NCI-H2196 treated with DMSO at 0.1 percent for 48 hours (cell line): Measurements from ENCODE around the gene PTPRG.

Experiments
- DNase-seq: peaks from one replicate; lab custom pipeline; 2025; ENCODE audit not compliant: unreplicated experiment; lab: John Stamatoyannopoulos, UW

PTPRG gene

DNA sequence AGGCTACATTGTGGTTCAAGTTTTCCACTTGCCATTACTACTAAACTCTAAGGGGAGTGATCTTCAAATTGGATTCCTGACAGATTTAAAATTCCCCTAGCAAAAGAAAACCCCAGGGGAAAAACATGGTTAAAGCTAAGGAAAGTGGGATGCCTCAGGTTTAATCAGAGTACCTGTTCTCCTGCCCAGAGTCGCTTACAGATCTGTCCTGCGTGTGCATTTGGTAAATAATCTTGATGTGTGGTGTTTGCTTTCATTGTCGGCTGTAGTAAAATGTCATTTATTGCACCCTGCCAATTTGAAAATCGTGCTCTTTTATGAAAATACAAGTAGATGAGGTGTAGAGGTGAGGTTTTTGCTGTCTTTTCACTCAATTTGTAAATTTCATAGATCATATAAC, 323.4 kb downstream of the PTPRG start:
- no peak for DNase-seq

DNA sequence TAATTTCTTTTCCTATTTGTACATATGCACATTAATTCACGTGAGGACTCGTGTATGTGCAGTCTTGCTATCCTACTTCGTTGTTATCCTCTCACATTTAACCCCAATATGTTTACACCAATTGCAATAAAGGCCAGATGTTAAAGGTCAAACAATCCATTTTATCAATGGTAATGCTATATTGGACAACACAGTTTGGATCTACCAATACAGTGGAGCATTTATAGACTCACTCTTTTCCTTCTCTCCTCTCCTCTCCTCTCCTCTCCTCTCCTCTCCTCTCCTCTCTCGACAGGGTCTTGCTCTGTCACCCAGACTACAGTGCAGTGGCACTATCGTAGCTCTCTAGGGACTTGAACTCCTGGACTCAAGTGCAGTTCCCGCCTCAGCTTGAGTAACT, 324.0 kb downstream of the PTPRG start:
- no peak for DNase-seq

DNA sequence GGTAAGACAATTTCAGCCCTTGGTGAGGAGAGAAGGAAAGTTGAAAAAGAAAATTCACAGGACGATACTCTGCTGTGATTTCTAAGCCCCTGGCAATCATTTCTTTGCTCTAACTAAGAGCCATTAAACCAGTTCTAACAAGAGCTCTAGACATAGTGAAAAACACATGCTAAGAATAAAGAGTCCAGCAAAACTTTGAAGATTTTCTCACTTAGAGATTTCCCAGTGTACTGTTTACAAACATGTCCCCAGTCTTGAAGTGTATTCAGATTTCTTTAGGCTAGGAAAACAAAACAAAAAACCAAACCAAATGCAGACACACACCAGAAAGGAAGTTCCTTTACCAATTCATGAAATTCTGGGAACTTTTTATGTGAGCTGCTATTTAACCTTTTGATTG, 325.8 kb downstream of the PTPRG start:
- no peak for DNase-seq

DNA sequence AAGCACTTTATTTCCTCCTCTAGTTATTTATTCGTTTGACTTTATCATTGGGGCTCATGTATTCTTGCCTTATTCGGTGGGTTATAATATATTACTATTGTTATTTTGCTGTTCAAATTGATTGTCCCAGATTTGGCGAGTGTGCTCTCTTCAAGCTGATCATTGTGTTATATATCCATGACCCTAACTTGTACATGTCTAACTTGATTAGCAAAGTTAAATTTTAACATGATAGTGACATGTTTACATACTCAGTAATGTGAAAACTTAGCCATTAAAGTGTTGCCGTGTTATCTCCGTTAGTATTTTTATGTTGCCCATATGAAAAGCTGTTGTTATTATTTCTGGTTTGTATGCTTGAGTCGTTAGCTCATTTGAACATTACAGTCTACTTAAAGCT, 327.9 kb downstream of the PTPRG start:
- no peak for DNase-seq

DNA sequence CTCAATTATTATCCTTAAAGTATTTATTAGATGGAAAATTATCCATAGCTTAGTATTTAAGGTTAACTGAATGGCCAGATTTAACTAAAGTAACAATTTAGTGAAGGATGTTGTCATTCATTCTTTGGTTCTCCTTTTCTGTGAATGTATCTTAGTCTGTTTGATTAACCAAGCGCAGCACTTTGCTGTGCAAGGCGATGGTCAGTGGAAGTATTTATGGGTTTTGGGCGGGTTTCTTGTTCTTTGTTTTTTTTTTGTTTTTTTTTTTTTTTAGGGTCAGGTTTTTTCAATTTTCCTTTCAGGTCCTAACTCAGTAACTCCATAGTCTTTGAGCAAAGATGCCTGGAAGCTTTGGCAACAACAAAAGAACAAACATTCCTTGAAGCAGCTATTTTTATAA, 328.8 kb downstream of the PTPRG start:
- no peak for DNase-seq

DNA sequence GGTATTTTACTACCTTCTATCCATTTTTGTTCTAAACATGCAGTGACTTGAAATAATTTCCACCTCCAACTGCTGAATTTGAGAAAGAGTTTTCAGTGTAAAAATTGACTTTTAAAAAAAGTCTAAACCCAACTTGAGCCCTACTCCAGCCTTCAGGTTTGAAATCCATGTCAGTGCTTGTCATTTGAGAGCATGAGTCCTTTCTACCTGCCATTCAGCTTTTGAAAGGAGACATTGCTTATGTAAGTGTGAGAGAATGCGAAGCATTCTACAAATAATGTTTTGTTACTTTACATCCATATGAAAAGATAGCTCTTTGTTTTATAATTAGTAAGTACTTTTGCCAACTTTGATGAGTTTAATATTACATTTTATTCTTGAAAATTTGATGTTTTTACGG, 329.2 kb downstream of the PTPRG start:
- DNase-seq = no peak

DNA sequence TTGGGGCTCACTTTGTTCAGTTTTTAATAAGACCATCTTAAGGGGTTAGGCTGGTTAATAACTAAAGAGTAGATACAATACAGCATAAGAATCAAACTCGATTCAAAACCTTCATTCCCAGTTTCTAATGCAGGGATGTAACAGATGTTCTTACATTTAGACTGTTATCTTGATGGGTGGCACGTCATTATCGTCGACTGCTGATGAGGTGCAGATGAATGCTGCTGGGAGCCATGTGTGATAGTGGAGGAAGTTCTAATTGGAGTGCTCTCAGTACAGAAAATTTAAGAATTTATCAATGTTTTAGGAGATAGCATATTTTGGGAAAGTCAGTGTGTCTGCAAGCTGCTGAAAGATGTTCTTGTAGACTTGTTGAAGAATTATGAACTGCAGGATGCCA, 331.5 kb downstream of the PTPRG start:
- DNase-seq = no peak

DNA sequence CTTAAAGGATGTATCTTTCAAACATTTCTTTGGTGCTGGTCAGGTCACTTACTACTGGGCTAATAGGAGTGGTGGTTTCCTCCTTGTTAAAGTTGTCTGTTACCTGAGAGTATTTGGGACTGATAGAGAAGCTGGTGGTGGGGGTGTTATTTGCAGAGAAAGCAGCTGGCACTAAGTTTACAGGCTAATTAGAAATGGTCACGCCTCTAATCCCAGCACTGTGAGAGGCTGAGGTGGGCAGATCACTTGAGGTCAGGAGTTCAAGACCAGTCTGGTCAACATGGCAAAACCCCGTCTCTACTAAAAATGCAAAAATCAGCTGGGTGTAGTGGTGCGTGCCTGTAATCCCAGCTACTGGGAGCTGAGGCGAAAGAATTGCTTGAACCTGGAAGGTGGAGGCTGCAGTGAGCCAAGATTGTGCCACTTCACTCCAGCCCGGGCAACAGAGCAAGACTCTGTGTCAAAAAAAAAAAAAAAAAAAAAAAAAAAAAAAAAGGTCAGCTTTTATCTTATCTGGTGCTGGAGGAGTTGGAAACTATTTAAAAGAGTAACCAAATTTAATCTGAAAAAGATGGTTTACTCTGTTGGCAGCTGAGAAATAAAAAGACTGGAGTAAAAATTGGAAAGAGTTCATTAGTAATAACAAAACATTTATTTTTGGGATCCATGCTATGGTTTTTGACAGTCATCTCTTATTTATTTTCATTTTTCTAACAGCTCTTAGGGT, 332.6 kb downstream of the PTPRG start:
- no peak for DNase-seq

DNA sequence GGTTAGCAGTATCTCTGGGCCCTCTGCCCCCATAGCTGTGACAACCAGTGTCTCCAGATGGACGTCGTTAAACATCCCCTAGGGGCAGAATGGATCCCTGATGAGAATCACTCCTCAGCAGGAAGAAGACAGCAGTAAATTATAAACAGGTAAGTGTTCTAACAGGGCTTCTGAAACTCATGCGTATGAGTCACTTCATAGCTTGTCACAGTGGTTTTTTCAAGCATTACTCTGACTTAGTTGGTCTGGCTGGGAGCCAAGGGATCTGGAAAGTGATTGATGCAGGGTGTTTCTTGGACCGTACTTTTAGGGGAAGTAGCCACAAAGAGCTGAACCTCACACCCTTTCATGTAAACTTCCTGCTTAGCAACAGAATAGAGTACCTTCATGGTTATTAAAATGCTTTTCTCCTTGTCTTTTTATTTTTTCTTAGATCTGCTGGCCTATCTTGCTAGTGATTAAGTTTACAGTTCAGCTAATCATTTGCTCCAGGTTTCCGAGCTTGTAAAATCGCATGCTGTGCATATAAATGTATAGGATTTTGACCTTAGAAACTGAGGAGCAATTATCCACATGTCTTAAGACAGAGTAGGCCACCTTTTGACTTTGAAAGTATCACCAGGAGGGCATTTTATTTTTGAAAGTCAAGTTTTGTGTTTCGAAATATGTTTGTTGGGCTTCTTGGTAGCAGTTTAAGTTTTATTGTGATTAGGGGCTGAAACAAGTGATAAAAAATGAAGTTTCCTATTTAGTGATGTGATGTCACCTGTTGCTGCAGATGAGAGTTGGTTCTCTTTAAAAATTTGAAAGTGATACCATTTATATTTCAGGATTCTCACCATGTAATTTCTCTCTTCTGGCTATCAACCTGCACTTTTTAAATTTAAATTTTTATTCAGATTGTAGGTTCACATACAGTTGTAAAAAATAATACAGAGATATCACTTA, 333.9 kb downstream of the PTPRG start:
- DNase-seq = no peak

DNA sequence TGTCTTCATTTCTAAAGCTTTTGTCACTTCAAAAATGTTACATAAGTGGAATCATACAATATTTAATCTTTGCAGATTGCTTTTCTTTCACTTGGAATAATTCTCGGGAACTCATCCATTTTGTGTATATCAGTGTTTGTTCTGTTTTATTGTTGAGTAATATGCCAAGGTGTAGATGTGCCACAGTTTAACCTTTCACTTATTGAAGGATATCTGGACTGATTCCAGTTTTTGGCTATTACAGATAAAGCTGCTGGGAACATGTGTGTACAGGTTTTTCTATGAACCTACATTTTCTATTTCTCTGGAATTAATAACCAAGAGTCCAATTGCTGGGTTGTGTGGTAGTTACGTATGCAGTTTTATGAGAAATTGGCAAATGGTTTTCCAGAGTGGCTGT, 334.9 kb downstream of the PTPRG start:
- no peak for DNase-seq

DNA sequence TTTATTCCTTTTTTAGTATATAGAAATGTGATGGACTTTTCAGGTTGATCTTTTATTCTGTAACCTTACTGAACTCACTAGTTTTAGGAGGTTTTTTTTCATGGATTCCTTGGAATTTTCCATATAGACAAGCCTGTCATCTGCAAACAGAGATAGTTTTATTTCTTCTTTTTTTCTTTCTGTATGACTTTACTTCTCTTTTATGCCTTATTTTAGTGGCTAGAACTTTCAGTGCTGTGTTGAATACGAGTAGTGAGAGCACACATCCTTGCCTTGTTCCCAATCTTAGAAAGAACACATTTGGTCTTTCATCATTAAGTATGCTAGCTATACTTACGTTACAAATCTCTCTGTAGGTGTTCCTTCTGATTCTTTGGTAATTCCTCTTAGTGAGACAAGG, 336.5 kb downstream of the PTPRG start:
- DNase-seq = no peak

DNA sequence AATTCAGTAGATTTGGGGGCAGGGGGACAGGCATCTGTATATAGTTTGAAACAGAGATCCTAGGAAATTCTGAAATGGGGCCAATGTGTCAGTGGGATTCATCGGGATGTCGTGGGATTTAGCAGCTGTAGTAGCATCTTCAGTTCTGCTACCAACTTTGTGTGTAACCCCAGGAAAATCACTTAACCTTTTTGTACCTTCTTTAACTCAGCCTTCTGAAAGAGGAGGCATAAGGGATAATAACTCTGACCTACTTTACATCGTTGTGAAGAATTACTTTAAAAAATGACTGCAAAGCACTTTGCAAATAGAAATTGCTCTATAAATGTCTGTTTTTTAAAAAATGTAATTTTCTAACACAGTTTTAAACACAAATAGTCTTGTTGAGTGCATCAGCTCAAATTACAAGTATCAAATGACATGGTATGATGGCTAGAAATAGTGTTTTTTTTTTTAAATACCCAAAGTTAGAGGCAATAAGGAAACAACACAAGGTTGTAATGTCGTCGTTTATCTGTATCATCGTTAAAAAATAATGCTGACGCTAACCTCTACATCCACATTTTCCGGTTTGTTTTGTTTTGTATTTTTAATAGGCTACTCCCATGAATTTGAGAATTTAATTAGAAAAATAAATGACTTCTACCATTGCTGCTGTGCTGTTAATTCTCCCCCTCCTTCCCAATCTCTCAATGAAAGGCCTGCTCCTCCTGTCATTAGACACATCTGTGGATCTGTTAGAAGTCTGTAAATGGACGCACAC, 338.5 kb downstream of the PTPRG start:
- no peak for DNase-seq

DNA sequence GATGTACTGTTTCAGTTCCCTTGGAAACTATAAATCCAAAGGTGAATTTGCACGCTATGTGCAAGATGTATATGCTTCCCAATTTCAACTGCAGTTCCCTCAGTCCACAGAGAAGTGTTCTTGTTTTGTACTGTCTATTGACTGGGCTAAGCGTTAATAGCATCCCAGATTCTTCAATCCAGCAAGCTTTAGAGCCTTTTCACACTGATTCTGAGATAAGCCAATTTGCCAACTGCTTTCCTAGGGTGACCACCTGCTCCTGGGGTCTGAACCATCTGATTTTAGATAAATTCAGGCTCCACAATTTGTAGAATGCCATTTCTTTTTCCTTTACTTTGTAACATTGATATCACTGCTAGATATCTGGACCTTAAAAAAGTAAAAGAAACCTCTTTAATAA, 340.1 kb downstream of the PTPRG start:
- no peak for DNase-seq

DNA sequence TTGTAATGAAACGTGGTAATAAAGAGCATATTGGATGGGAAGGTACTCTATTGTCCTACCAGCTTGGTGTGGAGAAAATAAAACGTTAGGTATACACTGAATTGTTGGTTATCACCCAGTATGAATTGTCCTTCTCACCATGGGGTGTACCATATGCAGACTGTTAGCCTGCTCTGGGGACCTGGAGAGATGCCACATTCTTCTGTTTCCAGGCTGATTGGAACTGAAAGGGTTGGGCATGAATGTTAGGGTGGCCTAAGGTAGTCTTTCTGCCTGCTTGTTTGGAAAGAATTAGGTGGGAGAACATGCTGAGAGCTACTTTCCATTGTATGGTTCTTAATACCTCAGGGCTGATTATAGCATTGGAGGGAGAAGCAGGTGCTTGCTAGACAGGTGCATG, 340.6 kb downstream of the PTPRG start:
- no peak for DNase-seq

DNA sequence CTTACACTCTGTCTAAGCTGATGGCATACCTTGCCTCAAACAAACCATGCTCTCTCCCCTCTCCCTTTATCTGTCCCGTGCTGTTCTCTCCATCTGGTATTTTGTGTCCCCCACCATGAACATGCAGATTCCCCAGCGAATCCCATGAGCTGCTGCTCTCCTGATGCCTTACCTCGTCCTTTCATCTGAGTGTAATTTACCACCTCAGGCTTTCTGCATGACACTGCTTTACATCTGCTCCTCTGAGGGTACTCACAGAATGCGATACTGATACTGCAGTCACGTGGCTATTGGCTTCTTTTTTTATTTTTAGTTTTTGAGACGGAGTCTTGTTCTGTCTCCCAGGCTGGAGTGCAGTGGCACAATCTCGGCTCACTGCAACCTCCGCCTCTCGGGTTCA, 341.7 kb downstream of the PTPRG start:
- no peak for DNase-seq

DNA sequence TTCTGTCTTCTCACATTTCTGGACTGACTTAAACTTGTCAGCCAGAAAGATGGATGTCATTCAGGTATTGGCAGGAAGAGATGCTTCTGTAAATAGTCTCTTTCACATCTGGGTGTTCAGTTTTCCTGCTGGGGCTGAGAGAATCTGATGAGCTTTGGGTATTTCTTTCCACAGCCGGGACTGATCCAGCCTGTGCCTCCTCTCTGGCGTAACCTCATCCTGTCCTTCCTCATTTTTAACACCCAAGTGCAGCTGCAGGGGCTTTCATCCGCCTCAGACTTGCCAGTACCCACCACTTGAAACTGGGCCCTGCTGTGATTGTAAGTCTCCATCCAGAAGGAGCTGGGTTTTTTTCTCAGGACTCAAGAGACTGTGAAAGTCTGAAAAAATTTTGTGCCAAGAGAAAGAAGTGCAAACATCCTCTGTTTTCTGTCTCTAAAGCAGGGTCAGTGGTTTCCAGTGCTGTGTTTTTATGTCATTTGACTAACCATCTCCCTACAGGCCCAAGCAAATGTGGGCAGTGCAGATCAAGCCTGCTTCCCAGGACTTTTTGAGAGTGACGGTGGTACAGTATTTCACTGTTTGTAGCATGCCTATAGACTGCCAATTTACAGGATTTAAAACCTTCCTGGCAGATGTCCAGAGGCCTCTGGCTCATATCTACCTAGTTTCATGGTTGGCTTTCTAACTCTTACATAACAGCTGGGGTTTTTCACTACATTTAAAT, 342.7 kb downstream of the PTPRG start:
- DNase-seq = no peak

DNA sequence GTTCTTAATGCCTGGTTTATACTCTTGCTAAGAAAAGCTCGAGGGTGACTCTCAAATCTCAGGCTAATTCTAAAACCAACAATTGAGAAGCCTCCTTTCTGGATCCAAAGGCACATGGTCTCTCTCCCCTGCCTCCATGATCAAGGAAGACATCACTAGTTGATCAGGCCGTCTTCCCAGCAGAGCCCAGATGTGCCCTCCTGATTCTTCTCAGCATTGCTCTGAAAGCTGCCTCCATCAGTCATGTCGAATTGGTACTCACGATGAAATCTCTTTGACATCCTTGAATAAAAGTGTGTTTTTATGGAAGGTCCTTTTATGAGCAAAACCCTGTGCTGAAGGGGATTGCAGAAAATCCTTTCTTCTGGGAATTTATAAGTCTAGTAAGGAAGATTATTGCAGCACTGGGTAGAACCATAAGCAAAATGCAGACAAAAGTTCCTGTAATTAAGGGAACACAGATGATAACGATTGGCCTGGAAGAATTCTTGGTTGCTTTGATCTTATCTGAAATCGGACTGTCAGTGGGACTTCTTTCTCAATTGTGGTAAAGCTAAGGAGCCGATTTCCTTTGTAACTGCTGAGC, 345.9 kb downstream of the PTPRG start:
- no peak for DNase-seq

DNA sequence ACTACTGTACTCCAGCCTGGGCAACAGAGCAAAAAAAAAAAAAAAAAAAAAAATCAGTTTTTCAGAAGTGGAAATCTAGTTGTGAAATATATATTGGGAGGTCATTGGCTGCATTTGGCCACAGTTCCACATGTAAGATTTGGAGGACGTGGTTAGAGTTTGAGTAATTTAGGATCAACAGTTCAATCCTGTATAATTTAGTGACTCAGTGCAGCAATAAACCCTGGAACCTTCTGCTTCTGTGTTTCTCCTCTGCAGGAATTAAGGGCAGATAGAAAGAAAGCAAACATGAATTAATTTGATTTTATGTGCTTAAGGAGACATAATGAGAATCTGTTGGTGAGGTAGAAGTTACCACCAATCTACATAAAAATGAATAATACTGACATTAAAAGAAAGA, 347.0 kb downstream of the PTPRG start:
- DNase-seq = no peak

DNA sequence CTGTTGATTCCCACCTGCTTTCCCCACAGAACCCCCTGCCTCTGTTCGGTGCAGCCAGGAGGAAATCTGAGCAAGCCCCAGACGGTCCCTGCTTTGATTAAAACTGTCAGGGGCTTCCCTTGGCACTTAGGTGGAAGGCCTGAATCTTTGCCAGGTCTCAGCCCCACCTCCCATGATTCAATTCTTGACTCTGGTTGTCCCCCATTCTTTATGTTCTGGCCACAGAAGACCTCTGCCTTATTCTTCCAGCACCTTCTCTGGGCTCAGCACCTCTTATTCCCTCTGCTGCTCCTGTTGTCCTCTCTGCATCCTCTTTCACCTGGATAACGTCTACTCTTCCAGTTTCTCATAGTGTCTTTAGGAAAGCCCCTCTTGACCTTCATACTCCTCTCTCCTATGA, 349.4 kb downstream of the PTPRG start:
- no peak for DNase-seq

DNA sequence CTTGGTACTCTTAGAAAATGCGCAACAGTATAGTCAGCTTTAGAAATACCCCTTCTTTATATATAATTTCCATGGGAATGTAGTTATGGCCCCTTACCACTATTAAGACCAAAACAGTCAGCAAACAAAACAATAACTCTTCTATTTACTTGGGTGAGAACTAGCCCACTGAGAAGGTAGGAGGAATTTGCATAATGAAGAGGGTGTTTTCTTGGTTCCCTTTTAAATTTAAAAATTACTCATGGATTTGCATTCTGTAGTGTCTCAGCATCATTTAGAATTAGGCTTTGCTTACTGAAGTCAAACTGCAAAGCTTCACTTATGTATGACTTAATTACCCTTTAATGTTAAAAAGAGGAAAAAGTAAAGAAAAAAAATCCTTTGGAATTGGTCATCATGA, 350.8 kb downstream of the PTPRG start:
- no peak for DNase-seq

DNA sequence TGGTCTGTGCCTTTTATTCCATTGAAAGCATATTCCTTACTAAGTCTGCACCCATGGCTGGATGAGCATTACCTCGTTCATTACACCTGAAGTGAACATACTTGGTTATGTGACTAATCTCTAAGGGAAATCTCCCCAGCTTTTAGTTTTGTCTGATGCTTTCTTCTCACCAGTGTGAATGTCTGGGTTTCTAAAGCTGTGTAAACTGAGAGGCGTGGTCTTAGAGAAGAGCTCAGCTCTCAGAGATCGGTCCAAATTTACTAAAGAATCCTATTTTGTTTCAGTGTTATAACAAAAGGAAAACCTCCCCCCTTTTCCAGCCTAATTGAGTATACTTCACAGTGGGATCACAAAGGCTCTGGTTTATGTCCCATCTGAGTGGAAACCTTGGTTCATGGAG, 352.3 kb downstream of the PTPRG start:
- no peak for DNase-seq
